Measurements from ENCODE around the gene RHO.
"Not testable (repeated sequence)": the region's sequence is repeated elsewhere in the genome, so short reads cannot be mapped to it uniquely, and the experiment has no call there.

- TF ChIP-seq, protein P1, sequence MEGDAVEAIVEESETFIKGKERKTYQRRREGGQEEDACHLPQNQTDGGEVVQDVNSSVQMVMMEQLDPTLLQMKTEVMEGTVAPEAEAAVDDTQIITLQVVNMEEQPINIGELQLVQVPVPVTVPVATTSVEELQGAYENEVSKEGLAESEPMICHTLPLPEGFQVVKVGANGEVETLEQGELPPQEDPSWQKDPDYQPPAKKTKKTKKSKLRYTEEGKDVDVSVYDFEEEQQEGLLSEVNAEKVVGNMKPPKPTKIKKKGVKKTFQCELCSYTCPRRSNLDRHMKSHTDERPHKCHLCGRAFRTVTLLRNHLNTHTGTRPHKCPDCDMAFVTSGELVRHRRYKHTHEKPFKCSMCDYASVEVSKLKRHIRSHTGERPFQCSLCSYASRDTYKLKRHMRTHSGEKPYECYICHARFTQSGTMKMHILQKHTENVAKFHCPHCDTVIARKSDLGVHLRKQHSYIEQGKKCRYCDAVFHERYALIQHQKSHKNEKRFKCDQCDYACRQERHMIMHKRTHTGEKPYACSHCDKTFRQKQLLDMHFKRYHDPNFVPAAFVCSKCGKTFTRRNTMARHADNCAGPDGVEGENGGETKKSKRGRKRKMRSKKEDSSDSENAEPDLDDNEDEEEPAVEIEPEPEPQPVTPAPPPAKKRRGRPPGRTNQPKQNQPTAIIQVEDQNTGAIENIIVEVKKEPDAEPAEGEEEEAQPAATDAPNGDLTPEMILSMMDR (IDR thresholded peaks at IDR 0.05), result not testable (repeated sequence)
- TF ChIP-seq POLR2A (IDR thresholded peaks at IDR 0.05), result not testable (repeated sequence)
Measured at GRCh38 chr3:129499604-129500333, 28.7 kb upstream of the RHO start.
